ENCODE results near the gene PCSK7.

Gene PCSK7

DNA sequence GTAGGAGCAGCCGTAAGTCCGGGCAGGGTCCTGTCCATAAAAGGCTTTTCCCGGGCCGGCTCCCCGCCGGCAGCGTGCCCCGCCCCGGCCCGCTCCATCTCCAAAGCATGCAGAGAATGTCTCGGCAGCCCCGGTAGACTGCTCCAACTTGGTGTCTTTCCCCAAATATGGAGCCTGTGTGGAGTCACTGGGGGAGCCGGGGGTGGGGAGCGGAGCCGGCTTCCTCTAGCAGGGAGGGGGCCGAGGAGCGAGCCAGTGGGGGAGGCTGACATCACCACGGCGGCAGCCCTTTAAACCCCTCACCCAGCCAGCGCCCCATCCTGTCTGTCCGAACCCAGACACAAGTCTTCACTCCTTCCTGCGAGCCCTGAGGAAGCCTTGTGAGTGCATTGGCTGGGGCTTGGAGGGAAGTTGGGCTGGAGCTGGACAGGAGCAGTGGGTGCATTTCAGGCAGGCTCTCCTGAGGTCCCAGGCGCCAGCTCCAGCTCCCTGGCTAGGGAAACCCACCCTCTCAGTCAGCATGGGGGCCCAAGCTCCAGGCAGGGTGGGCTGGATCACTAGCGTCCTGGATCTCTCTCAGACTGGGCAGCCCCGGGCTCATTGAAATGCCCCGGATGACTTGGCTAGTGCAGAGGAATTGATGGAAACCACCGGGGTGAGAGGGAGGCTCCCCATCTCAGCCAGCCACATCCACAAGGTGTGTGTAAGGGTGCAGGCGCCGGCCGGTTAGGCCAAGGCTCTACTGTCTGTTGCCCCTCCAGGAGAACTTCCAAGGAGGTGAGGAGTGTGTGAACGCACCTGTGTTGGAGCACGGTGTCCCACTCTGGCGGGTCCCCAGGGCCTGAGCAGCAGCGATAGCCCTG is 32.6 kb downstream of the PCSK7 start, which contains the start of gene TAGLN:
Gene TAGLN, plus strand, starts transcription at position 318 of the 863 bp plus-strand sequence. CDS start 3,644 bp downstream, outside the sequence.
- no peak for DNase-seq (ENCODE audit: low read depth)

DNA sequence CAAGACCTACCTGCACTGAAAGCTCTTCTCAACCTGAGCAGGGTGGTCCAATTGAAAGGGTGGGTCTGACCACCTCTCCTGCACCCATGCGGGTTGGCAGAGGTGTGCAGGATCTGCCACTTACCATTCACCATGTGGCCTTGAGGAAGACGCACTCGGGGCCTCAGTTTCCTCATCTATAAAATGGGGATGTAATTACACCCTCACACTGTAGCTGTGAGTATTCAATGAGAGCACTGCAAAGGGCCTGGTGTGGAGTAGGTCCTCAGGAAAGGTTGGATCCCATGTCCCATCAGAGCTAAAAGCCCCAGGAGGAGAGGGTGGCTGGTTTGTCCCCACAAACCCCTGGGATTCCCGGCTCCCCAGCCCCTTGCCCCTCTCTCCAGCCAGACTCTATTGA is 33.3 kb downstream of the PCSK7 start:
- no peak for DNase-seq (ENCODE audit: low read depth)

DNA sequence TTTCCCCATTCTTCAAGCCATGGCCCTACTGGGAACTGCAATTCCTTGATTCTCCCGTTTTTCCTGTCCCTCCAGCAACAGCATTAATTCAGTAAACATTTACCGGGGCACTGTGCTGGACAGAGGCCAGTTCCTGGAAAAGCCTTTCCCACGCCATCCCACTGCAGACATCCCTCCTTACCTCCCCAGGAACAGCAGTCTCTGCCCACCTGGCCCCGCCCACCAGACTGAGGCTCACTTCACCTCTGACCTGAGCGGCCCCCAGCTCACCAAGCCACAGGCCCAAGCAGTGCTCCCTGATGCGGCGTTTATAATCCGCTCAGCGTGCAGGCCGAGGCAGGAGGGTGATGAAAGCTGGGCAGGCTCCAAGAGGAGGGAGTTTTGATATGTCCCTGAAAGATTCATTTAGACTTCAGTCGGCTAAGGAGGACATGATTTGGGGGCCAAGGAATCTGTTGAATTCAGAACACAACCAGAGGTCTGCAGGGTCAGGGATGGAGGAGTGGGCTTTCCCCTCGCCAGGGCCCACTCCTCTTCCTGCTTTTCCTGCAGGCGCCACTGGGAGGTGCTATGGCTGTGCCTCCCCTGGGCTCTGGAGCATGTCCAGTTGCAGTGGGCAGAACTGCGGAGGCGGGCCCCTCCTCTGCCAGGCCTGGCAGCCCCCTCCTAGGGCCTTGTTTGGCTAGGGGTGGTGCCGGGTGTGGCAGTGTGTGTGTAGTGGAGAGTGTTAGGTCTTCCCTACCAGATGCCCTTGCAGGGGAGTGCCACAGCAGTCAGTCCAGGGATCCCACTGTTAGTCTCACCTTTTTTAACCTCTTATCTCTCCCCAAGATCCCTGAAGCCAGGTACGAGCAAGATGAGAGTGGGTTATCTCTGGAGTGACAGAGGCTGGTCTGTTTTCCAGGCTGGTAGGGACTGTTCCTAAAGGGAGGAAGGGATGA is 34.1 kb downstream of the PCSK7 start:
- DNase-seq (ENCODE audit: low read depth): no peak

DNA sequence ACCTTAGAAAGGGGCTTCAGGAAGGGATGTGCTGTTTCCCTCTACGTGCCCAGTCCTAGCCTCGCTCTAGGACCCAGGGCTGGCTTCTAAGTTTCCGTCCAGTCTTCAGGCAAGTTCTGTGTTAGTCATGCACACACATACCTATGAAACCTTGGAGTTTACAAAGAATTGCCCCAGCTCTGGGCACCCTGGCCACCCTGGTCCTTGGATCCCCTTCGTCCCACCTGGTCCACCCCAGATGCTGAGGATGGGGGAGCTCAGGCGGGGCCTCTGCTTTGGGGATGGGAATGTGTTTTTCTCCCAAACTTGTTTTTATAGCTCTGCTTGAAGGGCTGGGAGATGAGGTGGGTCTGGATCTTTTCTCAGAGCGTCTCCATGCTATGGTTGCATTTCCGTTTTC is 34.9 kb downstream of the PCSK7 start:
- no peak for DNase-seq (ENCODE audit: low read depth)

DNA sequence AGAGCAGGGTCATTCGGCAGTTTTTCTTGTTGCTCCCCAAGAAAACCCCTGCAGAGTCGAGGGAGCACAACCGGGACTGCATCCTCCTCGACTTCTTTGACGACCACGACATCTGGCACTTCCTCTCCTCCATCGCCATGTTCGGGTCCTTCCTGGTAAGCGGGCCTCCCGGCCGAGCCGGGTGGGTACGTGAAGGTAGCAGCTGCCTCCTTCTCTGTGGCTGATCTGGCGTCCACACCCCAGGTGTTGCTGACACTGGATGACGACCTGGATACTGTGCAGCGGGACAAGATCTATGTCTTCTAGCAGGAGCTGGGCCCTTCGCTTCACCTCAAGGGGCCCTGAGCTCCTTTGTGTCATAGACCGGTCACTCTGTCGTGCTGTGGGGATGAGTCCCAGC is 36.1 kb downstream of the PCSK7 start:
- no peak for DNase-seq (ENCODE audit: low read depth)

DNA sequence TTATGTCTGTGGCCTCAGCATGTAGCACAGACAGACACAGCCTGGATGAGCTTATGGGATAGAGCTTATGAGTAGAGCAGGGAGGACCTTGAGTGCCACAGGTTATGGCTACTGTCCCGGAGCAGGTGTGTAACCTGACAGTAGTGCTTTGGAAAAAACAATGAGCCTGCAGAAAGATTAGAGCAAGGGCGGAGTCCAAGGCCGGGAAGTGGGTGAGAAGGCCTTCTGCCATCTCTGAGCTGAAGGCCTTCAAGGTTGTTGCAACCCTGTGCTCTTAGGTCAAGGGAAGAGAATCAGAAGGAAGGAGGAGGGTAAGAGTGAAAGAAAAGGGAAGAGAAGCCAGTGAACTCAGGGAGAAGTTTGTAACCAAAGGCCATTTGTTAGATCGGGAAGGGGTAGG is 36.6 kb downstream of the PCSK7 start:
- DNase-seq (ENCODE audit: low read depth): no peak

DNA sequence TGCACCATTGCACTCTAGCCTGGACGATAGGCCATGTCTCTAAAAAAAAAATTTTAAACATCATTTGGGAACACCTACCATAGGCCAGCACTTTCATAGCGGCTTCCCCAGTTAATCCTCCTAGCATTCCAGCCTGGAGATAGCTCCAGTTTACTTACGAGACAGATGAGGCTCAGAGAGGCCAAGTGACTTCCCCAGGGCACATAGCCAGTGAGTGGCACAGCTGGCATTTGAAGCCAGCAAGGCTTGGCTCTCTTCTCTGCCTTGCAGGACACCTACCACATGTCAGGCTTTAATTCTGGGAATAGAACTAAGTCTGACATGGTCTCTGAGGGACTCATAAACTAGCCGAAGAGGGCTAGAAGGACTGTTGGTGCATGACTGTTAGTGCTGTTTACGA is 37.6 kb downstream of the PCSK7 start:
- no peak for DNase-seq (ENCODE audit: low read depth)

DNA sequence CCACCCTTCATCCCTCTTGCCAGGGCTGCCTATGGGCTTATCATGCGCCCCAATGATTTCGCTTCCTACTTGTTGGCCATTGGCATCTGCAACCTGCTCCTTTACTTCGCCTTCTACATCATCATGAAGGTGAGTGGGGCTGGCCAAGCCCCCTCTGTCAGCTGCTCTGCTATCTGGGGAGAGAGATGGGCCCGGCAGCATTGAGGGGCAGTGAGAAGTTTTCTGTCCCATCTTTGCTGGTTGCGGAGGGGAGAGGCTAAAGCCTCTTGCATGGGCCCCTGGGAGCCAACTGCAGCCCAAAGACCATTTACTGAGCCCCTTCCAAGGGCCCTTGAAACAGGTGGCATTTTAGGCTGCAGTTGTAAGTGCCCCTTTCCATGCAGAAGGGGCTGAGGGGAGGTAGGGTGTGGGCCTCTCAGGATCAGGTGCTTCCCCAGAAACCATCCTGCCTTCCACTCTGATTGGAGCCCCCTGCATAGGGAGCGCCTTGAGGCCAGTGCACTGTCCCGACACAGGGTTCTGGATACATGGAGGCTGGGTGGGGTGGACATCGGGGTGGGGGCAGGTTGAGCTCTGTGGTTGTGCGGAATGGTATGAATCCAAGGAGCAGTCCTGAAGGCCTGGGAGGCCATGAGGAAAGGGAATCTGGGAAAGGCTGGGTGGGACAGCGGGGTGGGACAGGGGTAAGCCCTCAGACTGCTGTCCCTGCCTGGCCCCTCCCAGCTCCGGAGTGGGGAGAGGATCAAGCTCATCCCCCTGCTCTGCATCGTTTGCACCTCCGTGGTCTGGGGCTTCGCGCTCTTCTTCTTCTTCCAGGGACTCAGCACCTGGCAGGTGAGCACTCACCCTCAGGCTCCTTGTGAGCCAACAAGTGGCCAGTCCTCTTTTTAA is 38.5 kb downstream of the PCSK7 start:
- no peak for DNase-seq (ENCODE audit: low read depth)

DNA sequence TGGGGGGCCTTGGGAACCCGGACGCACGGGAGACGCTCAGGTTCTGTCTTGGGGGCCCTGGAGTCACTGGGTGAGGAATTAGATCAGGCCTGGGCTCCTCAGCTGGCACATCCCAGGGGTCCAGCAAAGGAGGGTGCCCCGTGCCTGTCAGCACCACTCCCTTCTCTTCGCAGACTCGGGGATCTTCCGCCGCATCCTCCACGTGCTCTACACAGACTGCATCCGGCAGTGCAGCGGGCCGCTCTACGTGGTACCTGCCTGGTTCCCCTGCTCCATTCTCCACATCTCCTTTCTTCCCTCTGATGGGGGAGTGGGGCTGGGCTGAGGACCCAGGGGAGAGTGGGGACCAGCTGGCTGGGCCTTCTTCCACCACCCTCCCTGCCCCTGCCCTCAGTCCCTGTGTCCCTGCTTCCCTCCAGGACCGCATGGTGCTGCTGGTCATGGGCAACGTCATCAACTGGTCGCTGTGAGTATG is 39.4 kb downstream of the PCSK7 start:
- DNase-seq (ENCODE audit: low read depth): no peak

DNA sequence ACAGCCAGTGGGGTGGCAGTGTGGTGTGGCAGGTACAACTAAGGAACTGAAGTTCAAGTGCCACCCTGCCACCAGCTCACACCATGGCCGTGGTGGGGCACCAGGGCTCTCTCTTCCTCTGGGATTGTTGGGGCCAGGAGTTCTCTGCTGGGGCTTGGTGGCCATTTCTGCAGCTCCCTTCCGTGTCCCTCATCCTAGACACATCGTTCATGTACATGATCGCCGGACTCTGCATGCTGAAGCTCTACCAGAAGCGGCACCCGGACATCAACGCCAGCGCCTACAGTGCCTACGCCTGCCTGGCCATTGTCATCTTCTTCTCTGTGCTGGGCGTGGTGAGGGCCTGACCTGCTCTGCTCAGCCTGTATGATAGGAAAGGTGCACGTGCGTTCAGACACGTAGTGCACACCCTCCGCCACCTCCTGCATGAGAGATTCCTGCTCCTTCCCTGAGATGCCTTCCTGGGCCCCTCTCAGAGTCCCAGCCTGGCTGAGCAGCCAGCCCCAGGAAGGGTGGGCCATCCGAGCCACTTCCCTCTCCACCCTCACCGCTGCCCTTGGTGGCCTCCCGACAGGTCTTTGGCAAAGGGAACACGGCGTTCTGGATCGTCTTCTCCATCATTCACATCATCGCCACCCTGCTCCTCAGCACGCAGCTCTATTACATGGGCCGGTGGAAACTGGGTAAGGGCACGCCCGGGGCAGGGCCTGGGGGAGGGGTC is 40.0 kb downstream of the PCSK7 start:
- DNase-seq (ENCODE audit: low read depth): no peak

DNA sequence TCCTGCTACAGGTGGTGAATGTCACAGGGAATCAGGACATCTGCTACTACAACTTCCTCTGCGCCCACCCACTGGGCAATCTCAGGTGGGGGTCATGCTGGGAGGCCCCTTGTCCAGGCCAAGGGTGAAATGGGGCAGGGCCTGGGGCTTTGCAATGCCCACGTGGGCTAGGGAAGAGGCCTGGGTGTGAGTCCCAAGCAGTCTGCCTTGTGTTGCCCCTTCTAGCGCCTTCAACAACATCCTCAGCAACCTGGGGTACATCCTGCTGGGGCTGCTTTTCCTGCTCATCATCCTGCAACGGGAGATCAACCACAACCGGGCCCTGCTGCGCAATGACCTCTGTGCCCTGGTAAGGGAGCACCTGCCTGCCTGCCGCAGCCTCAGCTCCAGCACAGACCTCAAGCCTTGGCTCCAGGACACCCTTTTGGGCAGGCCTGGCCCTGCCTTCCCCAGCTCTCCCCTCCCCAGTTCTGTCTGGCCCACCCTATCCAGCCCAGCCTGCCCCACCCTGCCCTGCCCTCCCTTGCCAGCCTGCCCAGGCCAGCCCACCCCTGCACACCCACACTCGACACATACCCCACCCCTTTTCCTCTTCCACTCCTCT is 41.8 kb downstream of the PCSK7 start:
- no peak for DNase-seq (ENCODE audit: low read depth)

DNA sequence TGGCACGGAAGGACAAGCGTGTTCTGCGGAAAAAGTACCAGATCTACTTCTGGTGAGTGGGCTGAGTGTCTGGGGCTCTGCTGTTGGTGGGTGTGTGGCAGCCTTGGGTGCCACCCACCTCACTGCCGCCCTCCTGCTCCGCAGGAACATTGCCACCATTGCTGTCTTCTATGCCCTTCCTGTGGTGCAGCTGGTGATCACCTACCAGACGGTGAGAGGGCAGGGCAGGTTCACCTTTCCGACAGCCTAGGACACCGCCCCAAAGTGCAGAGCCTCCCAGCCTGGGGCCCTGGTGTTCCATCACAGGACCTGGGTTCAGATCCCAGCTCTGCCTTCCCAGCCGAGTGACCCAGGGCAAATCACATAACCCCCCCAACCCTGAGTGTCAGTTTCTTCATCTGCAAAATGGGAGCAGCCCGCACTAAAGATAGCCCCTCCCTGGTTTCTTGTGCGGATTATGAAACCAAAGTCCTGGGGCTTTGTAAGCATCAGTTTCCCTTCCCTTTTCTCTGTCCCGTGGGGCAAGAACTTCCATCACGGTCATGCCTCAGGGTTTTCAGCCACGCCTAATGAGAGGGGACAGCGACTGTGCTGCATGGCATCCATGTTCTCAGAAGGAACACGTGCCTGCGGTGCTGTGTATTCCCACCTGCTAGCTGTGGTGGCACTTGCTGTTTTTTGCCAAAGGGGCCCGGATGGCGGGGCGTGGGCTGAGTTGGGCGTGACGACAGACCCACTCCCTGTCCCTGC is 42.5 kb downstream of the PCSK7 start:
- DNase-seq (ENCODE audit: low read depth): no peak

DNA sequence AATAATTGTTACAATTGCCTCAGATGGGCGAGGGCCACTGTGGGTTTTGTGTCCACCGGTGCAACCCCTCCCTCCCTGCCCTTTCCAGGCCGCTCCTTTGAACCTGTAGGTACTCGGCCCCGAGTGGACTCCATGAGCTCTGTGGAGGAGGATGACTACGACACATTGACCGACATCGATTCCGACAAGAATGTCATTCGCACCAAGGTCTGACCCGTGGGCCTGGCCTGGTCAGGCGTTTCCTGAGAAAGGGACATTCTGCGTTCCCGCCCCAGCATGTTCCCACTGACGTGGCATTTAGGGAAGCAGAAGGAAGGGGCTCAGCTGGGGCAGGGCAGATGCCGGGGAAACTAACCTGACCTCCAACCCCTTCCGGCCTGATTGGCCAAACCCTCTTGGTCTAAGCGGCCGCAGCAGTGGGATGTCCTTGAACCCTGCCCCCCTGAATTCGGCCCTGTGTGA is 43.2 kb downstream of the PCSK7 start:
- DNase-seq (ENCODE audit: low read depth): no peak

DNA sequence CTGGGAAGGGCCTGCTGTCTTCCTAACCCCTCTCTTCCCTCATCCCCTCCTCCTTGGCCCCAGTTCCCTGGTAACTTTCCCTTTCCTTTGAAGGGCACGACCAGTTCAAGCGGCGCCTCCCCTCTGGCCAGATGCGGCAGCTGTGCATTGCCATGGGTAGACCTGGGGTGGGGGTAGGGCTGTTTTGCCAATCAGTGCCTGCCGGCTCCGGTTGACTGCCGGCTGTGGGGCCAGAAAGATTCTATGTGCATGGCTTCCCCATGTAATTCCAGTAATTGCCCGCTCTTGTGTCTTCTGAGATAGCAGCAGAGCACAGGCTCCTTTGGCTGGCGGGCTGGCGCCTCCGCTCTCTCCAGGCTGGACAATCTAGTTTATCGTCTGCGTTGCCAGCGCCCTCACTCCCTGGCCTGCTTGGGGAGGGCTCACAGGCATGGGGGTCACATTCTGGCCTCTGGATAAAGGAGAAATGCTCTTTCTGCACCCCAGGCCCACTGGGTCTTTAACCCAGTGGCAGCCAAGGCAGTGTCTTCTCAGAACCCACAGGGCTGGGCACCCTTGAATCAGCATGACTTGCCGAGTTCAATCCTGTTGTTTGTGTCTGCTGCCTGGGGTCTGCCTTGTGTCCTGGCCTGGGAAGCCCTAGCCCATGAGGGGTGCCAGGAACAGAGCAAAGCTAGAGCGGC is 43.9 kb downstream of the PCSK7 start:
- DNase-seq (ENCODE audit: low read depth): no peak

DNA sequence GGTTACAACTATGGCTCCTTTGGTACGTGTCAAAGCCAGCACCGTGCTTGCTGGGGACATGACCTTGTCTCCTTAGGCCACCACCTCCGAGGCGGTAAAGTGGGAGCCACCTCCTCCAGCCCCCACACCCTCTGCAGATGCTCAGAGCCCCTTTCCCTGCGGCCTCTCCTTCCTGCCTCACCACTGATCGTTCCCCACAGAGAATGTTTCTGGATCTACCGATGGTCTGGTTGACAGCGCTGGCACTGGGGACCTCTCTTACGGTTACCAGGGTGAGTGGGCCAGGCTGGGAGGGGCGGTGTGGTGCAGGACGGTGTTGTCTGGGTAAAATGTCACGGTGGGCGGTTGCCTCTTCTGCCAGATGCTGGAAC is 44.5 kb downstream of the PCSK7 start:
- no peak for DNase-seq (ENCODE audit: low read depth)

DNA sequence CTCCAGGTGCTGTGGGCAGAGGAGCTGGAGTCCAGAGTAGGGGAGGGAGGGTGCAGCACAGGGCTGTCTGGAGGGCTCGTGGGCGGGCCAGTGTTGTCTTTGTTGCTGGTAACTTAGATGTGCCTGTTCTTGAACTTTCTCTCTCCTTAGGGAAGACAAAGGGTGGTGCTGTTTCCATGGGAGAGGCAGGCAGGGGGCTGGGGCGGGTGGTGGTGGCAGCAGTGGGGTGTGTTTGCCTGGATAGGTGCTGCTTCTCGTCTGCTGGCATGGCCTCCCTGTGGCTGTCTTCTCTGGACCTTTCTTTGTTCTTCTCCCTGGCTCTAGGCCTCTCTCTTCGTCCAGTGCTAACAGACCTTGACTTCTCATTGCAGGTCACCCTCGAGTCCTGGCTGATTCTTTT is 44.9 kb downstream of the PCSK7 start:
- DNase-seq (ENCODE audit: low read depth): no peak

DNA sequence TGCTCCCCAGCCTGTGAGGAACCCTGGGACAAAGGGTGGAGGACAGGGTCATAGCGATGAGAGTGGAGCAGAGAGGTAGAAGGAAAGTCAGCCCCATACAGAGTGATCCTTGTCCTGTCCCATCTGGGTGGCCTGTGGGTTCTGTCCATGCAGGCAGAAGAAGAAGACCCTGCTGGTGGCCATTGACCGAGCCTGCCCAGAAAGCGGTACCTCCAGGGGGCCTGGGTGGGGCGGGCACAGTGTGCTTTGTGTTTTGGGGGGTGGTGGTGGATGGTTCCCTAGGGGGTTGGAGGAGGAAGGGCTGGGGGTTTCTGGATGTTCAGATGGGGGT is 45.5 kb downstream of the PCSK7 start:
- no peak for DNase-seq (ENCODE audit: low read depth)

DNA sequence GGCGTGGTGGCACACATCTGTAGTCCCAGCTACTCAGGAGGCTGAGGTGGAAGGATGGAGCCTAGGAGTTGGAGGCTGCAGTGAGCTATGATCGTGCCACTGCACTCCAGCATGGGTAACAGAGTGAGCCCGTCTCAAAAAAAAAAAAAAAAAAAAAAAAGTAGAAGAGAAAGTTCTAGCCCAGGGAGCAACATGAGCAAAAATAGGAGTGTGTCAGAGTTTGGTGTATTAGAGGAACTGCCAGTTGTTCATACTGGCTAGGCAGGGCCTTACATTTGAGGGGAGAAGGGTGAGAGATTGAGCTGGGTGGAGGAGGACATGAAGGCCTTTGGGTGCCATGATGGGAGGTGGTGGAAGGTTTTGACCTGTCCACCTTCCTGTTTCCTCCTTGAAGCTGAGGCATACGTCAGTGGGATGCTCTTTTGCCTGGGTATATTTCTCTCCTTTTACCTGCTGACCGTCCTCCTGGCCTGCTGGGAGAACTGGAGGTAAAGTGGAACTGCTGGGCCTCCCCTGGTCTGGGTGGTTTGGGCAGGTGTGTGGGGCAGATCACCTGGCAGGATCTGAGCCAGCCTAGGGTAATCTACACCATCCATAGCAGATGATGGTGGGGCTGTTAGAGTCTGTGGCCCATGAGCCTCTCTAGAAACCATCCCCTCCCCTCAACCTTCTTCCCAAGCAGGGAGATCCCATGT is 46.0 kb downstream of the PCSK7 start:
- no peak for DNase-seq (ENCODE audit: low read depth)

Data from T follicular helper cell (primary cell).